Measurements from ENCODE around the gene HCFC1R1. TPM values are rescaled to one million over a fixed set of nuclear protein-coding genes. Genes with fewer than 3 reads are reported as not detected.

HCFC1R1 gene
- total RNA-seq, 2 donors from 2014 or later, result 49.8 to 59.1 TPM

DNA sequence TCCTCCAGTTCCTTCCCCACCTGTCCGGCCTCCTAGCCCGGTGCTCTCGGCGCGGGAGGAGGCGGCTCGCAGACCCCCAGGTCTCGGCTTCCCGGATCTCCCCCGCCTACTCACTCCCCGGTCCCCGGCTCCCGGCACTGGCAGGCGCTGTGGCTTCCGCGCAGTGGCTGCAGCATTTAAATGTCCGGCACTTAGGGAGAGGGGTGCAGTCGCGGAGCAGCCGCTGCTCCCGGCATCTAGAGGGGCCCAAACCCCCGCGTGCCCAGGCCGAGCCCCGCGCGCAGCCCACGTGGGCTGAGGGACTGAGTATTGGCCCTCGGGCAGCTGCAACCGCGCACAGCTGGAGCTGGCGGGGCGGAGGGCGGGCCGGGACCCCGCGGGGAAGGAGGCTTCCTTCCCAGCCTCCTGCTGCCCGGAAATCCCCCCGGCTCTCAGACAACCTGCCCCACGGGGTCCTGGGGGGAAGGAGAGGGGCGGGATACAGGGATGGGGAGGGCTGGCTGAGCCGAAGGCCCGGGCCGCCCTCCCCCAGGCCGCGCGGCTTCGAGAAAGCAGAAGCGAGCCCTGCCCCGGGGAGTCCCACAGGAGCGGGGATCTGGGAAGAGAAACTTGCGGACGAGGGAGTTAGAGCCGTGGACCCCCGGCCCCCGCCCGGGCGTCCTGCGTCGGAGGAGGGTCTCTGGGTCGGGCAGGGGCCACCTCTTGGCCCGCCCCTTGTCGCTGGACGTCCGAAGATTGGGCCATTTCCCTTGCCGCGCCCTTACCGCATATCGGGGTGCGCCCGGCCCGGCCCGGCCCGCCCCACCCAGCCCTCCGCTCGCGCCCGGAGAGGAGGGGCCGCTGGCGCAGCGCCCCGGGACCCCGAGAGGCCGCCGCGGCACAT is 22.3 kb upstream of the HCFC1R1 start, which contains the start of gene MMP25:
MMP25 (plus strand) TSS at position 804 of the 883 bp plus-strand sequence. CDS start 357 bp downstream, outside the sequence.
- TF ChIP-seq, protein P1, sequence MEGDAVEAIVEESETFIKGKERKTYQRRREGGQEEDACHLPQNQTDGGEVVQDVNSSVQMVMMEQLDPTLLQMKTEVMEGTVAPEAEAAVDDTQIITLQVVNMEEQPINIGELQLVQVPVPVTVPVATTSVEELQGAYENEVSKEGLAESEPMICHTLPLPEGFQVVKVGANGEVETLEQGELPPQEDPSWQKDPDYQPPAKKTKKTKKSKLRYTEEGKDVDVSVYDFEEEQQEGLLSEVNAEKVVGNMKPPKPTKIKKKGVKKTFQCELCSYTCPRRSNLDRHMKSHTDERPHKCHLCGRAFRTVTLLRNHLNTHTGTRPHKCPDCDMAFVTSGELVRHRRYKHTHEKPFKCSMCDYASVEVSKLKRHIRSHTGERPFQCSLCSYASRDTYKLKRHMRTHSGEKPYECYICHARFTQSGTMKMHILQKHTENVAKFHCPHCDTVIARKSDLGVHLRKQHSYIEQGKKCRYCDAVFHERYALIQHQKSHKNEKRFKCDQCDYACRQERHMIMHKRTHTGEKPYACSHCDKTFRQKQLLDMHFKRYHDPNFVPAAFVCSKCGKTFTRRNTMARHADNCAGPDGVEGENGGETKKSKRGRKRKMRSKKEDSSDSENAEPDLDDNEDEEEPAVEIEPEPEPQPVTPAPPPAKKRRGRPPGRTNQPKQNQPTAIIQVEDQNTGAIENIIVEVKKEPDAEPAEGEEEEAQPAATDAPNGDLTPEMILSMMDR (conservative IDR thresholded peaks at IDR 0.05), result no peak
- H3K4me1 ChIP-seq (ENCODE audit: control insufficient read depth, insufficient read depth, low read length), result no peaks in the 10 kb centered on the region
- Mint-ChIP-seq H3K4me1 (peaks cover 4% of the 10 kb centered on the region), H3K4me3 (peak within 1 kb of the TSS; percentile 63), H3K27ac (peak within 1 kb of the TSS; percentile 66), H3K27me3 (ENCODE audit: insufficient read depth) (peaks cover 62% of the 10 kb centered on the region), H3K36me3 (ENCODE audit: low read depth) (no peaks in the 10 kb centered on the region), H3K9me3 (no peaks in the 10 kb centered on the region)
- H3K27me3 ChIP-seq (ENCODE audit: control insufficient read depth, insufficient read depth, low read length, poor library complexity, severe bottlenecking), result peaks cover 59% of the 10 kb centered on the region
- peak; percentile 86 for DNase-seq
- H3K9ac ChIP-seq (ENCODE audit: extremely low read depth, low read length, poor library complexity, severe bottlenecking), result no peak within 1 kb of the TSS
- 0% methylated on average over 14 to 86 of the region's 86 CpGs for WGBS, 2 experiments (ENCODE audit: insufficient coverage in 1 of 2, insufficient read length in 1 of 2)
- H3K27ac ChIP-seq (ENCODE audit: low read depth, low read length), result no peak within 1 kb of the TSS
- H3K9me3 ChIP-seq (ENCODE audit: control insufficient read depth, low read length), result no peaks in the 10 kb centered on the region
- H3K4me3 ChIP-seq (ENCODE audit: low read length), result peak within 1 kb of the TSS; percentile 76
- no peaks in the 10 kb centered on the region for H3K36me3 ChIP-seq (ENCODE audit: control insufficient read depth, insufficient read depth, low read length)

DNA sequence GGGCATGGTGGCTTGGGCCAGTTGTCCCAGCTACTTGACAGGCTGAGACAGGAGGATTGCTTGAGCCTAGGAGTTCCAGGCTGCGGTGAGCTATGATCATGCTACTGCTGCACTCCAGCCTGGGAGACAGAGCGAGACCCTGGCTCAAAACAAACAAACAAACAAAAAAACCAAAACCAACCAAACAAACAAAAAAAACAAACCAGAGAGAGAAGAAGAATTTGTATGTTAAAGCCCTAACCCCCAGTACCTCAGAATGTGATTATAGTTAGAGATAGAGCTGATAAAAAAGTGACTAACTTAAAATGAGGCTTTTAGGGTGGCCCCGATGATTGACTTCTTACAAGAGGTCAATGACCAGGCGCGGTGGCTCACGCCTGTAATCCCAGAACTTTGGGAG is 21.0 kb upstream of the HCFC1R1 start:
- Histone ChIP-seq H3K4me3 (ENCODE audit: low read length) (no peak overlapping the region), H3K9me3 (ENCODE audit: control insufficient read depth, low read length) (no peaks in the 10 kb centered on the region), H3K36me3 (ENCODE audit: control insufficient read depth, insufficient read depth, low read length) (no peaks in the 10 kb centered on the region), H3K27me3 (ENCODE audit: control insufficient read depth, insufficient read depth, low read length, poor library complexity, severe bottlenecking) (peaks cover 59% of the 10 kb centered on the region), H3K9ac (ENCODE audit: extremely low read depth, low read length, poor library complexity, severe bottlenecking) (no peak overlapping the region), H3K27ac (ENCODE audit: low read depth, low read length) (no peak overlapping the region), H3K4me1 (ENCODE audit: control insufficient read depth, insufficient read depth, low read length) (no peaks in the 10 kb centered on the region)
- DNase-seq, result no peak
- Mint-ChIP-seq H3K4me3 (peak overlapping the region; percentile 63), H3K36me3 (ENCODE audit: low read depth) (no peaks in the 10 kb centered on the region), H3K9me3 (no peaks in the 10 kb centered on the region), H3K27me3 (ENCODE audit: insufficient read depth) (peaks cover 53% of the 10 kb centered on the region), H3K27ac (no peak overlapping the region), H3K4me1 (peaks cover 4% of the 10 kb centered on the region)
- TF ChIP-seq, protein P1 (conservative IDR thresholded peaks at IDR 0.05), result no peak
- 91 to 100% methylated on average over 2 to 5 of the region's 6 CpGs for WGBS, 2 experiments (ENCODE audit: insufficient coverage in 1 of 2, insufficient read length in 1 of 2)

DNA sequence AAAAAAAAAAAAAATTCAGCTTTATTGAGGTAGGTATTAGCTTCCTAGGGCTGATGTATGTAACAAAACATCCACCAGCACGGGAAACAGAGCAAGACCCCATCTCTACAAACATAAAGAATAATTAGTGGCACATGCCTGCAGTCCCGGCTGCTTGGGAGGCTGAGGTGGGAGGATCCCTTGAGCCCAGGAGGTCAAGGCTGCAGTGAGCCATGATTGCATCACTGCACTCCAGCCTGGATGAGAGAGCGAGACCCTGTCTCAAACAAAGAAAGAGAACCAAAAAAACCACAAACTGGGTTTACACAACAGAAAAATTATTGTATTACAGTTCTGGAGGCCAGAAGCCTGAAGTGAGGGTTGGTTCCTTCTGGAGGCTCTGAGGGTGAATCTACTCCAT is 18.6 kb upstream of the HCFC1R1 start:
- Histone ChIP-seq H3K9ac (ENCODE audit: extremely low read depth, low read length, poor library complexity, severe bottlenecking) (no peak overlapping the region), H3K4me3 (ENCODE audit: low read length) (no peak overlapping the region), H3K36me3 (ENCODE audit: control insufficient read depth, insufficient read depth, low read length) (no peaks in the 10 kb centered on the region), H3K27ac (ENCODE audit: low read depth, low read length) (no peak overlapping the region), H3K27me3 (ENCODE audit: control insufficient read depth, insufficient read depth, low read length, poor library complexity, severe bottlenecking) (peaks cover 65% of the 10 kb centered on the region), H3K9me3 (ENCODE audit: control insufficient read depth, low read length) (no peaks in the 10 kb centered on the region), H3K4me1 (ENCODE audit: control insufficient read depth, insufficient read depth, low read length) (no peaks in the 10 kb centered on the region)
- no peaks in the 10 kb centered on the region for H3K9me3 Mint-ChIP-seq
- no peak for DNase-seq
- TF ChIP-seq, protein P1 (conservative IDR thresholded peaks at IDR 0.05), result no peak
- no peak overlapping the region for H3K27ac Mint-ChIP-seq
- H3K27me3 Mint-ChIP-seq (ENCODE audit: insufficient read depth), result peaks cover 50% of the 10 kb centered on the region
- H3K36me3 Mint-ChIP-seq (ENCODE audit: low read depth), result no peaks in the 10 kb centered on the region
- peaks cover 4% of the 10 kb centered on the region for H3K4me1 Mint-ChIP-seq
- WGBS, 2 experiments (ENCODE audit: insufficient coverage in 1 of 2, insufficient read length in 1 of 2), result 95 to 100% methylated on average over 1 to 2 of the region's 3 CpGs
- no peak overlapping the region for H3K4me3 Mint-ChIP-seq
